ENCODE results near the gene C1QTNF12. TPM values are rescaled to one million over a fixed set of nuclear protein-coding genes. Genes with fewer than 3 reads are reported as not detected.

C1QTNF12 gene
- total and polyA plus RNA-seq, 7 donors, result 1.9 to 28.7 (median 17.6) TPM; not detected in 2

DNA sequence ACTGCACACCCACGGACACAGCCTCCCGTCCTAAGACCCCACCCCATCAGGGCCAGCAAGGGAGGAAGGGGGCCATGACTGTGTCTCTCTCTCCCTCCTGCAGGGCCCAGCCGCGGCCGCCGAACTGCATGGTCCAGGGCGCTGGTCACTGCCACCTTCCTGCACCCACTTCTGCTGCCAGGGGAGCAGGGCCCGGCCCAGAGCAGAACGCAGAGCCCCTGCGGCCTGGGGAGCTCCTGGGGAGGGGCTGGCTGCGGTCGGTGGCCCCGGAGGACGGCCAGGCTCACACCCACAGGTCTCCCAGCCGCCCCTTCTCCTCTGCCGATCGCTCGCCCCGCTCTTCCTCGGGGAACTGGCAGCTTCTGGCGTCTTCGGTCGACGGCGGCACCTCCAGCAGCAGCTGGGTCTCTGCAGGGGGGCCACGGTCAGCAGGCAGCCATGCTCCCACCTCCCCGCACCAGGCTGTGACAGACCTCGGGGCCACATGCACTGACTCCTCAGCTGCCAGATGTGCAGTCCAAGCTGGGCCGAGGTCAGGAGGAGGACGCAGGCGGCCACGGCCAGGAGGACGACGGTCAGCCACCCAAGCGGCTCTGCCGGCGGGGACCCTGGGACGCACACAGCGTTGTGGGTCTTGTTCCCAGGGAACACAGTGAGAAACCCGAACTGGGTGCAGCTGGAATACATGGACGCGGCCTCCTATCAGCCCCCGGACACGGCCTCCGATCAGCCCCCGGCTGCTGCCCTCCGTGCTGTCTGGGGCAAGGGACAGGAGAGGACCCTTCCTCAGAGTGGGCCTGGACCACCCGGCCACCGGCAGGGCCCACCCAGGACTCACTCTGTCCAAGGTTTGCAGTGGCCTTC, 42.7 kb downstream of the C1QTNF12 start:
- no peaks in the 10 kb centered on the region for H3K9me3 ChIP-seq
- peaks cover 0 to 39% (median 35%) of the 10 kb centered on the region in 4 donors for H3K4me1 ChIP-seq
- WGBS, 2 donors, result 78 to 87% methylated on average over 49 of the region's 49 CpGs
- H3K27ac ChIP-seq, result no peak overlapping the region
- no peak for DNase-seq
- TF ChIP-seq EP300 (IDR thresholded peaks at IDR 0.05) (no peak), POLR2A (IDR thresholded peaks at IDR 0.05) (no peak), POLR2AphosphoS5 (IDR thresholded peaks at IDR 0.05) (no peak)
- TF ChIP-seq, protein P1, sequence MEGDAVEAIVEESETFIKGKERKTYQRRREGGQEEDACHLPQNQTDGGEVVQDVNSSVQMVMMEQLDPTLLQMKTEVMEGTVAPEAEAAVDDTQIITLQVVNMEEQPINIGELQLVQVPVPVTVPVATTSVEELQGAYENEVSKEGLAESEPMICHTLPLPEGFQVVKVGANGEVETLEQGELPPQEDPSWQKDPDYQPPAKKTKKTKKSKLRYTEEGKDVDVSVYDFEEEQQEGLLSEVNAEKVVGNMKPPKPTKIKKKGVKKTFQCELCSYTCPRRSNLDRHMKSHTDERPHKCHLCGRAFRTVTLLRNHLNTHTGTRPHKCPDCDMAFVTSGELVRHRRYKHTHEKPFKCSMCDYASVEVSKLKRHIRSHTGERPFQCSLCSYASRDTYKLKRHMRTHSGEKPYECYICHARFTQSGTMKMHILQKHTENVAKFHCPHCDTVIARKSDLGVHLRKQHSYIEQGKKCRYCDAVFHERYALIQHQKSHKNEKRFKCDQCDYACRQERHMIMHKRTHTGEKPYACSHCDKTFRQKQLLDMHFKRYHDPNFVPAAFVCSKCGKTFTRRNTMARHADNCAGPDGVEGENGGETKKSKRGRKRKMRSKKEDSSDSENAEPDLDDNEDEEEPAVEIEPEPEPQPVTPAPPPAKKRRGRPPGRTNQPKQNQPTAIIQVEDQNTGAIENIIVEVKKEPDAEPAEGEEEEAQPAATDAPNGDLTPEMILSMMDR (IDR thresholded peaks at IDR 0.05), result no peak
- intact Hi-C loops (cut with DNase I), result no loop called here
- peaks cover 10 to 61% (median 28%) of the 10 kb centered on the region in 3 donors for H3K27me3 ChIP-seq
- H3K4me3 ChIP-seq, result no peak overlapping the region
- no peaks in the 10 kb centered on the region for H3K36me3 ChIP-seq

DNA sequence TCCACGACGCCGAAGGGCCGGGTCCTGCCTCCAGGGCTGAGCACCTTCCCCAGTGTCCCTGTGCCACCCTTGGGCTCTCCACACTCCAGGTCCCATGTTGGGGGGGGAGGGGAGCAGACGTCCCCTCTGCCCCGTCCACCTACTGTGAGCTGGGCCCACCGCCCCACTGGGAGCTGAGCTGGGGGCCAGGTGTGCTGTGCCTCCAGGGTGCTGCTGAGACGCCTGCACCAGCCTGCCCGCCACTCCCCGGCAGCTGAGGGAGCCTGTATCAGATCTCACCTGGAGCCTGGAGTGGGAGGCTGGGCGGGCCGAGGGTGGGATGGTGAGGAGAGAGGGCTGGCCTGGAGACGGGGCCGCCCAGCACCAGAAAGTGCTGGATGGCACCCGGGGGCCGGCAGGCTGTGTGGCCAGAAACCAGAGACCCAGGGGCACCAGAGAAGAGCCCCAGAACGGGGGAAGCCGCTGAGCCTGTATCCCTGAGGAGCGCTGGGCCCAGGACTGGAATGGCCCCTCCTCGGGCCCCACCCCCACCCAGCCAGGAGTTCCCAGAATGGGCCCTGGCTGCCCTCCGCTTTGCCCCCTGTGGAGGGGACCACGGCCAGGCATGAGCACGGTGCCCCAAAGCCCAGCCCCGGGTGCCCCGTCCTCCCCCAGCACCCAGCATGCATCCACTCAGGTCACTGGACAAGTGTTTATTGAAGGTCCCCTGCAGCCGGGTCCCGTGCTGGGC, 43.5 kb downstream of the C1QTNF12 start:
- TF ChIP-seq, protein P1 (IDR thresholded peaks at IDR 0.05), result no peak
- TF ChIP-seq POLR2A (IDR thresholded peaks at IDR 0.05) (no peak), POLR2AphosphoS5 (IDR thresholded peaks at IDR 0.05) (no peak), EP300 (IDR thresholded peaks at IDR 0.05) (no peak)
- DNase-seq, result no peak
- Histone ChIP-seq H3K27me3 (peaks cover 10 to 55% (median 28%) of the 10 kb centered on the region in 3 donors), H3K4me3 (no peak overlapping the region), H3K9me3 (no peaks in the 10 kb centered on the region), H3K27ac (no peak overlapping the region), H3K36me3 (no peaks in the 10 kb centered on the region), H3K4me1 (peaks cover 0 to 31% (median 27%) of the 10 kb centered on the region in 4 donors)
- 50 to 82% methylated on average over 27 of the region's 27 CpGs for WGBS, 2 donors
- intact Hi-C loops (cut with DNase I), result no loop called here

DNA sequence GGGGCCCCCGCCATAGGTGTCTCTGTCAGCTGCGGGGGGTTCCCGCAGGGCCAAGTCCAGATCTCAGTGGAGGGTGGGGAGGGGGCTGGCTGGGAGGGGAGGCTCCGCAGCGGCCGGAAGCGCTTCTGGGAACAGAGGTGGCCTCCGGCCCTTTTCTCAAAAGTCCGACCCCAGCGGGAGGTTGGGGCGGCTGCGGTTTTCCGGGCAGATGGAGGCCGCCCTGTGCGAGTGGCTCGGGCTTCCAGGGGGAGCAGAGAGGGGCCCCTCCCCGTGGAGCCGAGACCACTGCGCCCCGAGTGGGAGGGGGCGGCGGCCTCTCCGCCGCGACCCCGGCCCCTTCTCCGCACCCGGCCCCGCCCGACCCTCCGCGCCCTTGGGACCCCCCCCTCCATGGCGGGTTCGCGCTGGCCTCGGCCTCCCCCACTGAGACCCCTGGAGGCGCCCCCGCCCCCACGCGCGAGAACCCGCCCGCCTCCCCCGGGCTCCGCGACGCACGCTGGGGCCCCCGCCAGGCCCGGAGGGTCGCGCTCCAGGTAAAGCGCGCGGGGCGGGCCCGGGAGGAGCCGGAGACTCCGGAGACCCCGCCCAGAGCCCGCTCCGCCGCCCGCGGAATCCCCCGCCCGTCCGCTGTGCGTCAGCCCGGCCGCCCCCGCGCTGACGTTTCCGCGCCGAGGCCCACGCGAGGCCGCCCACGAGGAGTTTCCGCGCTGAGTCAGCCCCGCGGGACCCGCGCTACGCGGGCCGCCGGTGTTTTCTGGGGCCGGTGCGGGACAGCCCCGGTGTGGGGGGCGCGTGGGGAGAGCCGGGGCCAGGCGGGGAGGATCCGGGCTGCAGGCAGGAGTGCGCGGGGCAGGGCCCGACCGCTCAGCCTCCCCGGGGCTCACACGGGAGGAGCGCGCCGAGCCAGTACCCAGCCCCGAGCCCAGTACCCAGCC, 45.4 kb downstream of the C1QTNF12 start:
- Histone ChIP-seq H3K36me3 (no peaks in the 10 kb centered on the region), H3K9me3 (no peaks in the 10 kb centered on the region), H3K27ac (peak overlapping the region in 1 of 4 donors; percentile 23), H3K4me1 (peaks cover 0 to 15% (median 15%) of the 10 kb centered on the region in 4 donors), H3K4me3 (peak overlapping the region; percentile 12 to 56 (median 50)), H3K27me3 (peaks cover 5 to 40% (median 18%) of the 10 kb centered on the region in 3 donors)
- intact Hi-C loops (cut with DNase I), result no loop called here
- TF ChIP-seq POLR2A (IDR thresholded peaks at IDR 0.05) (no peak), POLR2AphosphoS5 (IDR thresholded peaks at IDR 0.05) (peak in 1 of 4 donors; percentile 29), EP300 (IDR thresholded peaks at IDR 0.05) (no peak)
- TF ChIP-seq, protein P1 (IDR thresholded peaks at IDR 0.05), result no peak
- WGBS, 2 donors, result 1% methylated on average over 109 of the region's 109 CpGs
- no peak for DNase-seq

All from sigmoid colon (tissue), 7 donors.